GM19463 (cell line): ENCODE measurements around the gene GLT1D1.
"Not testable (repeated sequence)": the region's sequence is repeated elsewhere in the genome, so short reads cannot be mapped to it uniquely, and the experiment has no call there.

Source experiments
- ATAC-seq: cut with Tn5 transposase; IDR thresholded peaks from one replicate; pipeline ENCODE4 v1.9.1; 2021; ENCODE audit warnings: mild to moderate bottlenecking, moderate library complexity; ENCODE audit not compliant: unreplicated experiment

GLT1D1 gene

DNA sequence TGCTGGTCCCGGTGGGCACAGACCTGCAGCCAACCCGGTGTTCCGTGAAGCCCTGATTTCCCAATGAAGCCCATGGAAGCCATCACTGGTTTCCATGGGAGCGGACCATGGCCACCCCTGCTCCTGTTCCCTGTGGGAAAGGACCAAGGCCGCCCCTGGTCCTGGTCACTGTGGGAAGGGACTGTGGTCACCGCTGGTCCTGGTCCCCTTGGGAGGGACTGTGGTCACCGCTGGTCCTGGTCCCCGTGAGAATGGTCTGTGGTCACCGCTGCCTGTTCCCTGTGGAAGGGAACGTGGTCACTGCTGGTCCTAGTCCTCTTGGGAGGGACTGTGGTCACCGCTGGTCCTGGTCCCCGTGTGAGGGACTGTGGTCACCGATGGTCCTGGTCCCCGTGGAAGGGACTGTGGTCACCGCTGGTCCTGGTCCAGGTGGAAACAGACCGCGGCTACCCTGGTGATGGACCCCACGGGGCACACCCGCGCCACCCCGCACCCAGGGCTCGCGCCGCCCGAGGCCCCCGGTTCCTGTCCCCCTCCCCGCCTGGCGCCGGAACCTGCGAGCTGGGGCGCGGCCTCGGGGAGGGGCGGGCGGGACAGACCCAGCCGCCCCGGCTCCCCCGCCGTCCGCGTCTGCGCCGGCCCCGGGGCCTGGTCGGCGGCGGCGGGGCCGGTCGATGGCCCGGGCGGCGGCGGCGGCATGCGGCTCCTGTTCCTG, at the start of gene GLT1D1:
GLT1D1 (plus strand) TSS at position 594 of the 715 bp plus-strand sequence; CDS start at position 698, 104 bp downstream.
- ATAC-seq, result no peak

DNA sequence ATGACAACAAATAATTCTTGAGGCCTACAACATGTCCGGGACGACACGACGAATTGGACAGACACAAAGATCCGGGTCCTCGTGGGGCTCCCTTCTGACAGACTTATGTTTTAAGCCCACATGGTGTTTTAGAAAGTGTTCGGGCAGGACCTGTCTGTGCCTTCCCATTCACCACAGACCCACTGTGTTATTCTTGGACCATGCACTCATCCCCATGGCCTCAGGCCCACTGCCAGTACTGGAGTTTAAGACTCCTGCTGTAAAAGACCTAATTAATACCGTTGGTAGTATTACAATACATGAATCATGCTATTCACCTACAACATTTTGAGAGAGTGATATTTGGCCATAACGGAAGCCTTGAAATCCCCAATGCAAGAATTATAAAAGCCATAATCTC, 49.5 kb upstream of the GLT1D1 start:
- no peak for ATAC-seq

DNA sequence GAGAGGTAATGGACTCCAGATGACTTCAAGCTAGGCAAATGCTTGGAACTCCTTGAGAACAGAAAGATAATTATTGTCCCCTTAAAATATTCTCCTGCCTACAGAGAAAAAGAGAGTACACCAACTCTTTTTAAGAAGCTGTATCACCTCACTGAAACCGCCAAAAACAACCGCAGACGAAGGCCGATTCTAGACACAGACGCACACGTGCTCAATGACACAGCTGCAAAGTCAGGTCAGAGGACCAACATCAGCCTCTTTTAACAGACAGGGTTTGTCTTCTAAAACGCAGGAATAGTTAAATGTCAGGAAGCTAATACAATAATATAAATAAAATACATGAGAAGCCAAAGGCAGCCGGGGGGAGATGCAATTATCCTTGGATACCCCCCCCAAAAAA, 48.5 kb upstream of the GLT1D1 start:
- no peak for ATAC-seq

DNA sequence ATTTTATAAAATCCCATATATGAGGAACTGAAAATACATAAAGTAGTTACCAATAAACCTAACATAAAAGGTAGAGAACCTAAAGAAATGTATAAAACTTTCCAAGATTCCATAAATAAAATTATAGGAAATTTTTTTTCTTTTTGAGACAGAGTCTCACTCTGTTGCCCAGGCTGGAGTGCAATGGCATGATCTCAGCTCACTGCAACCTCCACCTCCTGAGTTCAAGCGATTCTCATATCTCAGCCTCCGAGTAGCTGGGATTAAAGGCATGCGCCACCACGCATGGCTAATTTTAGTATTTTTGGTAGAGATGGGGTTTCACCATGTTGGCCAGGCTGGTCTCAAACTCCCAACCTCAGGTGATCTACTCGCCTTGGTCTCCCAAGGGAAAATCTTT, 47.9 kb upstream of the GLT1D1 start:
- ATAC-seq, result not testable (repeated sequence)

DNA sequence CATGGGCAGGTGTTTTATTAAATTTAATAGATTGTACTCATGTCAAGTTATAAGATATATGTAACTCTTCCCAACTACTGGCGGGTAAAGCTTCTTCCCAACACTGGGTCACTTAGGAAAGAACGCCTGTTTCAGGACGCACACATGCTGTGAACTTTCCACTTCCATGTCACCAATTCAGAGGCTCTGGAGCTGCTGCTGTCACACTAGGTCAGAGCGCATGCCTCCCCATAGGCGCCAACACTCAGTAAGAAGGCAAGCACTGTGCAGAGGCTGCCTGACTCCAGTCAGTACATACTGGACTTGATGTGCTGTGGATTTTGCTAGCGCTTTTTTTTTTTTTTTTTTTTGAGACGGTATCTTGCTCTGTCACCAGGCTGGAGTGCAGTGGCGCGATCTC, 46.7 kb upstream of the GLT1D1 start:
- no peak for ATAC-seq

DNA sequence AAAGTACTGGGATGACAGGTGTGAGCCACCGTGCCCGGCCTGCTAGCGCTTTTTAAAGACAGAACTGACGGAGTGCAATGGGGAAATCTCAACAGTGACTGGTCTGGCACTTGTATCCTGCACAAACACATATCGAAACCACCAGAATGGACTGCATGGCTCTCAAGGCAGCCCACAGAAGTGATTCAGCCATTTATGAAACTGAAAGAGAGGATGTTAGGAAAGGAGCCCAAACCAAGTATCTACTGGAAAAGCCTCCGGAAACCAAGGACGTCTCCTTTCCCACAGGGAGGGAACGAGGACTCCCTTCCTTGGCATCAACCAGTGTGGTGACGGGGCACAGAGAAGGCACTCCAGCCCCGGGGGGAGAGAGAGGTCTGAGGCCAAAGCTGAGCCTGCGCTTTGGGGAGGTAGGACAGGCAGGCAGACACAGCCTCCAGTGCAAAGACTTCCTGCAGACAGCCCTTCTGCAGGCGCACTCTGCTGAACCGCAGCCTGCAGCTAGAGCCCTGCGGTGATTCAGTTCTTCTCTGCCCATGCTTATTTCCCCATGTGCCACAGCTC, 46.0 kb upstream of the GLT1D1 start:
- ATAC-seq, result no peak

DNA sequence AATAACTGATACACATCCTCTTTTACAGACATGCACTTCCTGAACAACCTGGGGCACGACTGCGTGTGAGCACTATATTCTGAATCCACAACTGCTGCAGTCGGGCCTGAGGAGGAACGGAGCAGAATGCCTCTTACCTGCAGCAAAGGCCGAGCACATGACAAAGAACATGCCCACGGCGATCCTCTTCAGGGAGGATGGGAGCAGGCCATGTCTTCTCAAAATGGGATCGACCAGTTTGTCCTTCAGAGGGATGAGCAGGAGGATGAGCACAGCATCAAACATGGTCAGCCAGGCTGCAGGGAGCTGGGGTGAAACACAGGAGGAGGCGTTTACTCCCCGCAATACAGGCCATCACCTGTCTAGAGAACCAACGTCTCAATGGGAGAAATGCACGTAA, 44.6 kb upstream of the GLT1D1 start:
- no peak for ATAC-seq

DNA sequence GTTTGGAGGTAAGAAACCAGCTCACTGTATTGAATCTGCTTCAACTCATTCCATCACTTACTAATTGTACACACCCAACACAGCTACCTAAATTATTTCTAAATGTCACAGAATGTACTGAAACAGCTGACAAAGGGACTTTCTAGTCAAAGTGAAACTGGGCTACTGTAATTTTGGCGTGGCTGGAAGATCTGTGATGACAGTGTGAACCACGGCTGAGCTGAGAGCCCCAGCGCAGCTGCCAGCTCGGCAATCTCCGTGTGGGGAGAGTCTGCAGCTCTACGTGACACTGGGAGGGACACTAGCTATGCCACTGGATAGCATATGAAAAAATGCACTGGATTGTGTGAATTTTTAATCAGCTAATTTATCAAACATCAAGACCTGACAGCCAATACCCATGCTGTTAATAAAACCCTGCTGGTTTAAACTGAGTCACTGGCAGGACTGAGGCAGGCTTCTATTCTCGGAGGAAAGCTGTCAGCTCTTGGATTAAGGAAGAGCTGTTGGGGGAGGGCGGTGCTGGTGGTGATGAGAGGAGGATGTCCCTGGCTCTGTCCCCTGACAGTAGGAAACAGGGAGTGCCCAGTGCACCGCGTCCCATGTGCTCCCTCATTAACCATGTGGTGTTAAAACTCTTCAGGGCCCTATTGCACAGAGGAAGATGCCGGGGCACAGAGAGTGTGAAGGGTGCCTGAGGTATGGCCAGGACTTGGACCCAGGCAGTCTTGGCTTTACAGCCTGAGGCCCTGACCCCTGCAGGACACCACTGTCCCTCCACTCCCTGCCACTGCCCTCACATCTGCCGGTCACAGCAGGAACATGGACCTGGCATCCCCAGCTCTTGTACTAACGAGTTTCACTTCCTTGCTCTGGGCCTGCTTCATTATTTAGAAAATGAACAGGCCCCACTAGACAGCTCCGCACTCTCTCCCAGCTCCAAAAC, 42.8 kb upstream of the GLT1D1 start:
- ATAC-seq, result peak; percentile 82

DNA sequence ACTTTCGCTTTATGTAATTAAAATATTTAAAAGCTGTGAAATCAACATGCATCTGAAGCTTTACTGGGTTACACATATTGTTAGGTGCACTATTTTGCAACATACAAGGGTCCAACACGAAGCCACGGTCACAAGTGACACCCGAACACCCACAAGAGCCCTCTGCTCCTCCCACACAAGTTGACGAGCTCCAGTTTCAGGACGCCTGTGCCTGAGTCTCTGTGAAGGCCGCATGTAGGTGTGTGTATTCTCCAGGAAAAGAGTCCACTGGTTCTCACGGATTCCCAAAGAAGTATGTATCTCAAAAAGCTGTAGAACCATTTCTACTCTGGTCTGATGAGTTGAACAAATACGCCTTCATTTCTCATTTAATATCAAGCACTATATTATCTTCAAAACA, 41.5 kb upstream of the GLT1D1 start:
- ATAC-seq, result no peak

DNA sequence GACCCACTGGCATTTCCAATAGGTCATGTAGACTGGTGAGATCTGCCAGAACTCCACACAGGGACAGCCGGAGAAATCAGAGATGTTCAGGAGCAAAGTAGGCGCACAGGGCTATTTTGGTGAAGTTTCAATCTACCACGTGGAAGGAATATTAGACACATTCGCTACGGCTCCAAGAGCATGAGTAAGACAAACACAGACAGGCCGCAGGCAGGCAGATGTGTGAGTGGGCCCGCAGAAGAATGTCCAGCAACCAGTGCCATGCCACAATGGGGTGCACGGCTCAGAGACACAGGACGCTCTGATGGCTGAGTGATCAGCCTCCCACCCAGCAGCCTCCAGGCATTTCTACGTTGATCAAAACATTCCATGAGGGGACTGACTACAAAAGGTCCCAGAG, 39.9 kb upstream of the GLT1D1 start:
- ATAC-seq, result no peak

DNA sequence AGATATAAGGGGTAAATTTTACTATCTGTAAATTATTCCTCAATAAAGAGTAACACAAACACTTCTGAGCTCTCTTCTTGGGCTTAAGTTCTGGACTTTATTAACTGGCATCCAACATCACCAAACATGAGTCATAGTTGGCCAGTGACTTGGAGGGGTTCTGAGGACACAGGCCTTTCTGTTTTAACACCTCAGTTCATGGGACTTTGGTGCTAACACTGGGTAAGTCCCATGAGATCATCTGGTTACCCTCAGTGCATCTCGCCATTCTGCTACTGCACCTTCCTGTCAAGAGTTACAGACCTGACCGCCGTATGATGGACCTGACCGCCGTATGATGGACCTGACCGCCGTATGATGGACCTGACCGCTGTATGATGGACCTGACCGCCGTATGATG, 39.4 kb upstream of the GLT1D1 start:
- ATAC-seq, result peak; percentile 29

DNA sequence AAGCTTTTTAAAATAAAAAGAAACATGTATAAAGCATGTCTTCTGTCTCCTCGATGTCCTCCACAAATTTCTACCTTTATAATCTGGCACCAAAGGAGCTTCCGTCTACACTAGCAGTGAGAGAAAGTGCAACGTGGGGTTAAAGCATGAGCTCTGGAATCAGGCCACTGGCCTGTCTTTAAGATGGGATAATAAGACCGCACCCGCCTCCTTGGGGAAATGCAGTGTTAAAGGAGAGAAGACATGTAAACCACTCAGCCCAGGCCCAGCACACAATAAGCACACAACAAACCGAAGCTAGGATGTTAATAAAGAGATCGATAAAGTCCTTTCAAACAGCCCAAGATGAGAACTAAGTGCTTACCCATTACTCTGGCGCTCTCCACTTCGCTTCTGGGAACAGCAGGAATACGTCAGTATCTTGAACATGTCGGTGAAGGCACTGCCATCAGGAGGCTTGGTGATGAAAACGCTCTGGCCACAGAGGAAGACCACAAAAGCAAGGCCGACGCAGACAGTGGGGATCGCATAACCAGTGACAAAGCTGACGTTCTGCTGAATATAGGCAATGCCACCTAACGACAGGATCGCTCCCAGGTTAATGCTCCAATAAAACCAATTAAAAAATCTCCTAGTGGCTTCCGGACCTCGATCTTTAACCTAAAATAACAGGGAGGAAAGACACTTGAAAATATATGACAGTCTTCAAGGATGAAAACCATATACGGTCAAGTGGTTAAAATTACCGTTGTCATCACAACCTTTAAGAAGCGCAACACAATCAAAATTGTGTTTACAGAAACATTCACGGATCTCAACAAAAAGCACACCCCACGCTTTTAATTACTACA, 38.6 kb upstream of the GLT1D1 start:
- ATAC-seq, result no peak

DNA sequence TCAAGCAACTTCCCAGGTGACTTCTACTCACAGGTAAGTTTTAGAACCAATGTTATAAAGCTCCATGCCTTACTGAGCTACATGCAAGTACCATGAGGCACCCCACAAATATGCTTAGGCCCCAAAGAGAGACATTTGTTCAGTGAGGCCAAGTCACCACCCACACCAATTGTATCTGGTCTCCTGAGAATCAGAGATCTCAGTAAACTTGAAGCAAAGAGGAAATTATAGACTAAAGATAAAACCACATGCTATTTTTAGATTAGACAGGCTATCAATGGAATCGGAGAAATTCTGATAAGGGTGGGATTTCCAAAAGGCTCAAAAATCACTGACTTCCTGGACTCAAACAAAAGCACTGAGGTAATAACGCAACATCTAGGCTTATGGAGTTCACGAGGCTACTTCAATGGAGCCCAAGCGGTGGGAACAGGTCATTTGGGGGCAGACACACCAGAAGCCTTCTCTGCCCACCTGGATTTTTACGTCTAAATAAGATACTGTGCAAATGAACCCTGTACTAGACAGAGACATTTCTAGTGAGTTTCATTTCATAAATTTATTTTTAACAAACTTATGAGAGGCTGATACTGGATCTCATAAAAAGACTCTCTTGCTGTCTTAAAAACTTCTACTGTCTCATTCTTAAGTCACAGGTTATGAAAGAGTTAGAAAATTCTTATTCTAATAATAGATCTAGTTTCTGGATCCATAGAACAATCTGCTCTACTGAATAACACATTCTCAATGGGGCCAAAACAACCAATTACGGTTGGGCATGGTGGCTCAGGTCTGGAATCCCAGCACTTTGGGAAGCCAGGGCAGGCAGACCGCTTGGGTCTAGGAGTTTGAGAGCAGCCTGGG, 37.3 kb upstream of the GLT1D1 start:
- no peak for ATAC-seq

DNA sequence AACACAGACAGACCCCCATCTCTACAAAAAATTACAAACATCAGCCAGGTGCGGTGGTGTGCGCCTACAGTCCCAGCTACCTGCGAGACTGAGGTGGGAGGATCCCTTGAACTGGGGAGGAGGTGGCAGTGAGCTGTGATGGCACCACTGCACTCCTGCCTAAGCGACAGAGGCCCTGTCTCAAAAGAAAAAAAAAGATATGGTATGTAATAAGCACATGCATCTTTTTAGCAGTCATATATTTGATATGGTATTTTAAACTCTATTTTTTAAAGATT, 36.7 kb upstream of the GLT1D1 start:
- ATAC-seq, result no peak

DNA sequence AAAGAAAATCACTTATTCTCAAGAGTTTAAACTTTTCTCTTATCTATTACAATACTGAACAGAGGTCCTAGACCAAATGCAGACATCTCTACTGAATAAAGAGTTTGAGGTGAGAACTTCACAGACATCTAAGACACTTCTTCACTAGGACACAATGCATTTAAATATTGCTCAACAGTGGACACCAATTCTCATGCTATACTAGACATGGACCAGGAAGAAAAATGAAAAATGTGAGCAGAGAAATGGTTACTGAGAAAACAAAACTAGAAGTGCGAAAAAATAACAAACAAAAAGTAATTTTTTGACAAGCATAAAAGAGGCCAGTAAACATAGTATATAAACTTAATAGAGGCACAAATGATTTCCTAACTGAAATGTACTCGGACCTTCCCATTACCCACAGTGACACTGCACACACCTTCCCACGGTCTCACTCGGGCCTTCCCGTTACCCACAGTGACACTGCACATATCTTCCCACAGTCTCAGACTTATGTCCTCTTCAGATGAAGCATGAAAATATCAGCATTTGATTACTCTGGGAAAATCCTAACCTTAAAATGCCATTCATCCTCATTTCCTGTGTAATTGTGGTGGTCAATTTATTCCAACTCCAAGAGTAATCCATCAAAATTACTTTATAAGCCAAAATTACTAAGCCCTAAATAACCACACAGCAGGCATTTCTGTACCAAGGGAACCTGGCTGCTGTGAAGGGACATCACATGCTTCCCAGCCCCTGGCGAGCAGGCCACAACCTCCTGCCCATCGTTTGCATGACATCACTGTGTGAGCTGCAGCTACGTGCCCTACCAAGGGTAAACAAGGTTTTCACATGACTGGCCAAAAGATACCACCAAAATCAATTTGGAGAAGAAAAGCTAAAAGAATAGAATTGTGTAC, 35.9 kb upstream of the GLT1D1 start:
- peak; percentile 43 for ATAC-seq

DNA sequence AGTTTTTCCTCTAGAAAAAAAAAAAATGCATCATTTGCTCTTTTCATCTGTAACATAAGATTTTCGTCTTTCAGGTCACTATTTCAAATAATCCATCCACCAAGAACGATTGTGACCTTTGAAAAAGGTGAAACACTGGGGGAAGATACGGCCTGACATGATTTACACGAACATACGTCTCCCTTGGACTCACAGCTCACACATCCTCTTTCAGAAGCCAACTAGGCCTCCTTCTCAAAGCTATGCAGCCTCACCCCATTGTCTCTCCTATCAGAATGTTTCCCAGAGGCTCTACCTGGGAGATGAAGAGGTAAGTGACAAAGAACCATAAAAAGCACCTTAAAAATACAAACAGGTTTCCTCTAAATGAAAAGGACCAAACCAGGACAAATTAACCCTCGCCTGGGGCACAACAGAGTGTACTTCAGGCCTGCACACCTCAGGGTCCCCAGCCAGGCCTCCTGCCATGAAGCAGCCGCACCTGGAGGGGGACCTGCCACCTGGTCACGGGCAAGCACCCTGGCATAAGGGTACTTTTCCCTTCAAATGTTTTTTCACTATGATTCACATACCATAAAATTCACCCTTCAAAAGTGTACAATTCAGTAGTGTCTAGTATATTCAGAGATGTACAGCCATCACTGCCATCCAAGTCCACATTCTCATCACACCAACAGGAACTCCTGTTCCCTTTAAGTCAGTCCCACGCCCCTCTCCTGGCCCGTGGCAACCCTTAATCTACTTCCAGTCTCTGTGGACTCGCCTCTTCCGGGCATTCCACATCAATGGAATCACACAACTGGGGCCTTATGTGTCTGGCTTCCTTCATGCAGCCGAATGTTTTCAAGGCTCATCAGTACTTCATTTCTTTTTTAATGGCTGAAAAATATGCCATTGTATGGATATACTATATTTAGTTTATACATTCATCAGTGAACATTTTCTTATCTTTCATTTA, 34.9 kb upstream of the GLT1D1 start:
- ATAC-seq, result peak; percentile 30

DNA sequence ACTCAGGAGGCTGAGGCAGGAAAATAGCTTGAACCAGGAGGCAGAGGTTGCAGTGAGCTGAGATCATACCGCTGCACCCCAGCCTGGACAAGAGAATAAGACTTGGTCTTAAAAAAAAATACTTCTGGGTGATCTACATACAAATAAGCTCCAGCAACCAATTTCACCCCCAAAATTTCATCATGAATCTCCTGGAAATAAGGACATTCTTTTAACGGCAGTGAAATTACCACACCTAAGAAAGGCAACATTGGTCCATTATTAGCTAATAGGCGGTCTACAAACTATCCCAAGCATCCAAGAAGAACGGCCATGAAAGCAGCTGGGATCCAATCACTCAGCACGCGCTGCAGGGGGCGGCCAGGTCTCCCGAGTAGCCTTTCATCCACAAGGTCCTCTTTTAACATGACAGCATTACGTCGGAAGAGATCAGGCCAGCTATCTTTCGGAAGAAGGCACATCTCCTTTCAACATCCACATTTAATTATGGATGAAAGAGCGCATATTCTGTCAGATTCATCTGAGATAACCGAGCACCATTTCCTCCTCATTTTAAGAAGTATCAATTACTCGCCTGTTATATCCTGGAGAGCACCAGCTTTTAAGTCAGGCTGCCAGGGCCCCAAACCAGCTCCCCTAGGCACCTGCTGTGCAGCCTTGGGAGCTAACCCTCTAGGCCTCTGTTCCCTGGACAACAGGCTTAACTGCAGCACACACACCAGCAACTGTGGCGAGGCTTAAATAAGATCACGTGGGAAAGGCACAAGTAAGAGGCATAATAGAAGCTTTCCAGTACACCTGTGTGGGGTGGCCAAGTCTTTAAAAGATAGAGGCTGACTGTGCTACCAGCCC, 33.8 kb upstream of the GLT1D1 start:
- ATAC-seq, result no peak
